ENCODE measurements around the gene FNBP1L. TPM values are rescaled to one million over a fixed set of nuclear protein-coding genes. Genes with fewer than 3 reads are reported as not detected.

The FNBP1L gene
- total RNA-seq, 1 experiment from 2014 or later: 119 TPM

GRCh38 chr1:93573940-93574469 is 126.1 kb downstream of the FNBP1L start:
- H2AFZ ChIP-seq (ENCODE audit: low read length): no peak overlapping the region
- H3K79me1 ChIP-seq (ENCODE audit: insufficient read depth, low read depth, low read length, poor library complexity, severe bottlenecking): no peaks in the 10 kb centered on the region
- WGBS (ENCODE audit: extremely low coverage, insufficient read length, low lambda C conversion rate): no CpG with 5 or more reads among the region's 1 CpG
- no peak overlapping the region for H2BK5ac ChIP-seq (ENCODE audit: insufficient read length, low read length)
- no peak overlapping the region for H3K9ac ChIP-seq (ENCODE audit: extremely low read depth, insufficient read length, low read length)
- no peak overlapping the region for H2BK20ac ChIP-seq (ENCODE audit: low read depth, low read length, poor library complexity, severe bottlenecking)
- H3K23ac ChIP-seq (ENCODE audit: insufficient read length, low read depth, low read length): no peak overlapping the region
- H3K23me2 ChIP-seq (ENCODE audit: insufficient read length, low read depth, low read length, poor library complexity, severe bottlenecking): no peaks in the 10 kb centered on the region
- H3K4me1 Mint-ChIP-seq: peaks cover 25 to 27% of the 10 kb centered on the region in 2 experiments
- no peaks in the 10 kb centered on the region for H3K79me2 ChIP-seq (ENCODE audit: insufficient read depth, low read length)
- no peak overlapping the region for H4K8ac ChIP-seq (replicated peaks; ENCODE audit: insufficient read length, low read depth, low read length)
- no peak for TF ChIP-seq CTCF (conservative IDR thresholded peaks at IDR 0.05)
- H3K36me3 Mint-ChIP-seq (ENCODE audit: insufficient read depth in 1 of 3, low read depth in 3 of 3): peaks cover 6 to 42% (median 16%) of the 10 kb centered on the region in 3 experiments; a peak in 4 of 7 replicates
- peaks cover 7% of the 10 kb centered on the region; the same call in 1 of the 2 replicates for H3K4me1 ChIP-seq (ENCODE audit: insufficient read depth, low read length)
- no peak overlapping the region for H3K56ac ChIP-seq (ENCODE audit: insufficient read length, low read depth, low read length)
- H3K27me3 Mint-ChIP-seq (ENCODE audit: low read depth): no peaks in the 10 kb centered on the region
- H3K18ac ChIP-seq (ENCODE audit: insufficient read length, low read depth, low read length): no peak overlapping the region
- no peak overlapping the region for H4K5ac ChIP-seq (ENCODE audit: insufficient read length, low read depth, low read length)
- H4K20me1 ChIP-seq (ENCODE audit: control insufficient read depth, insufficient read depth, insufficient read length): no peaks in the 10 kb centered on the region
- no peak overlapping the region for H2BK120ac ChIP-seq (ENCODE audit: low read depth, low read length, poor library complexity, severe bottlenecking)
- no peaks in the 10 kb centered on the region for H3K9me3 Mint-ChIP-seq
- H3K4me2 ChIP-seq (ENCODE audit: insufficient read depth, insufficient read length, low read length): no peak overlapping the region
- no peak overlapping the region for H2BK12ac ChIP-seq (ENCODE audit: insufficient read length, low read depth, low read length)
- peak overlapping the region; percentile 14 to 41 (median 17); a peak in 2 of 7 replicates for H3K27ac Mint-ChIP-seq
- no peak overlapping the region for H2AK5ac ChIP-seq (ENCODE audit: insufficient read length, low read length)
- no peak overlapping the region for H2BK15ac ChIP-seq (ENCODE audit: low read depth, low read length)
- no peak overlapping the region for H3K14ac ChIP-seq (ENCODE audit: insufficient read depth, low read length)
- H3K9me3 ChIP-seq (ENCODE audit: control insufficient read depth, low read depth, low read length): no peaks in the 10 kb centered on the region
- no peak for DNase-seq
- H3T11ph ChIP-seq (ENCODE audit: low read length): no peak overlapping the region
- H3K4me3 Mint-ChIP-seq: no peak overlapping the region
- no peaks in the 10 kb centered on the region for H3K27me3 ChIP-seq (ENCODE audit: insufficient read depth, low read length)
- no peak overlapping the region for H3K4ac ChIP-seq (ENCODE audit: low read depth, low read length)
- no peak overlapping the region for H4K91ac ChIP-seq (ENCODE audit: insufficient read length, low read depth, low read length)
- no peak overlapping the region for H3K27ac ChIP-seq (ENCODE audit: insufficient read length, low read depth, low read length)
